GM12878 (cell line): Measurements from ENCODE around the gene CTSL. TPM values are rescaled to one million over a fixed set of nuclear protein-coding genes. Genes with fewer than 3 reads are reported as not detected.

Experiments used
- ATAC-seq: fragments of 200-7000 bp; cut with Tn5 transposase; 3 replicates; pipeline ENCODE4 v1.9.1; 2020; ENCODE audit warnings: mild to moderate bottlenecking, moderate library complexity
- BruUV-seq: library from RNA; stranded (reverse); fragments of 400-500 nt; replicated peaks from 2 replicates; lab custom pipeline; 2021; lab: Mats Ljungman, UMichigan
- CTCF ChIA-PET: fragments of 300-600 bp; sonication (Branson Sonifier 250); formaldehyde crosslinking; extraction: SDS; loops from one replicate; lab custom pipeline; 2021; ENCODE audit warnings: inconsistent platforms; lab: Yijun Ruan, JAX
- POLR2A ChIA-PET: fragments of 350-600 bp; formaldehyde crosslinking; extraction: SDS; loops from one replicate; lab custom pipeline; 2021; ENCODE audit warnings: inconsistent platforms; lab: Charles Lee
- RAD21 ChIA-PET: fragments of 300-600 bp; sonication (Branson Sonifier 250); formaldehyde crosslinking; loops from one replicate; lab custom pipeline; 2023; ENCODE audit warnings: antibody characterized with exemption; ENCODE audit not compliant: unreplicated experiment; lab: Charles Lee
- SMC1A ChIA-PET: fragments of 300-600 bp; sonication (Branson Sonifier 250); formaldehyde crosslinking; loops from one replicate; lab custom pipeline; 2023; ENCODE audit not compliant: unreplicated experiment, uncharacterized antibody; lab: Charles Lee
- DNase-seq: peaks from one replicate; pipeline ENCODE4 v3.0.0-alpha.2; 2011; ENCODE audit warnings: low read depth, low spot score
- FAIRE-seq: peaks from 3 replicates; lab custom pipeline; 2011; peaks lifted over from hg19 to GRCh38; lab: Jason Lieb, UNC
- H2AFZ ChIP-seq: 2 replicates; pipeline ENCODE4 v1.6.0; 2011; ENCODE audit warnings: low read depth, low read length, control low read depth; ENCODE audit not compliant: control insufficient read depth
- H3K27ac ChIP-seq: 2 replicates; pipeline ENCODE4 v1.5.1; 2011; ENCODE audit warnings: control low read depth; ENCODE audit not compliant: control insufficient read depth, insufficient read depth
- H3K27me3 ChIP-seq, 2 experiments: replicated peaks in 1 of 2; 2 replicates each; pipeline versions ENCODE4 v1.6.0 to v1.6.1; 2011; ENCODE audit warnings: low read length in 1 of 2; ENCODE audit not compliant: control insufficient read depth in 2 of 2, insufficient read depth in 2 of 2
- H3K36me3 ChIP-seq, 2 experiments: 2 replicates each; pipeline ENCODE4 v1.5.1; 2011; ENCODE audit warnings: low read length in 1 of 2; ENCODE audit not compliant: control insufficient read depth in 2 of 2, insufficient read depth in 2 of 2
- H3K4me1 ChIP-seq: 2 replicates; pipeline ENCODE4 v1.6.1; 2011; ENCODE audit warnings: mild to moderate bottlenecking, low read length, moderate library complexity, mixed read lengths; ENCODE audit not compliant: control insufficient read depth, insufficient read depth
- H3K4me2 ChIP-seq: 2 replicates; pipeline ENCODE4 v1.6.0; 2011; ENCODE audit warnings: control low read depth; ENCODE audit not compliant: control insufficient read depth, insufficient read depth
- H3K4me3 ChIP-seq: fragments of 200-600 bp; sonication (generic); 2 replicates; pipeline ENCODE4 v1.5.1; 2016
- H3K79me2 ChIP-seq: 2 replicates; pipeline ENCODE4 v1.6.0; 2011; ENCODE audit warnings: low read length; ENCODE audit not compliant: control insufficient read depth, insufficient read depth
- H3K9ac ChIP-seq: 2 replicates; pipeline ENCODE4 v1.8.0; 2011; ENCODE audit warnings: low read length, control low read depth, mixed read lengths; ENCODE audit not compliant: control insufficient read depth, insufficient read depth
- H3K9me3 ChIP-seq: replicated peaks from 3 replicates; pipeline ENCODE4 v1.5.1; 2011; ENCODE audit warnings: mild to moderate bottlenecking, low read length; ENCODE audit not compliant: control insufficient read depth, insufficient read depth
- H4K20me1 ChIP-seq: 2 replicates; pipeline ENCODE4 v1.6.0; 2011; ENCODE audit not compliant: control insufficient read depth, insufficient read depth
- BACH1 ChIP-seq: fragments of 450-650 bp; IDR thresholded peaks from 2 replicates; pipeline ENCODE4 v1.6.1; 2017; ENCODE audit warnings: mild to moderate bottlenecking, borderline replicate concordance
- BRCA1 ChIP-seq: IDR thresholded peaks from 2 replicates; pipeline ENCODE4 v1.6.1; 2011; ENCODE audit warnings: low read depth, low read length, improper control_type of control experiment
- CTCF ChIP-seq, 3 experiments: IDR thresholded peaks in 2 of 3; conservative IDR thresholded peaks in 1 of 3; 2 replicates each; pipeline ENCODE4 v1.5.1; 2011; ENCODE audit warnings: low read depth in 3 of 3, low read length in 3 of 3, mild to moderate bottlenecking in 3 of 3, control low read depth in 2 of 3, moderate library complexity in 2 of 3, inconsistent platforms in 1 of 3, mixed read lengths in 1 of 3; ENCODE audit not compliant: control insufficient read depth in 2 of 3, insufficient read depth in 1 of 3; ENCODE audit errors: extremely low read depth in 1 of 3
- FOXM1 ChIP-seq: IDR thresholded peaks from 2 replicates; pipeline ENCODE4 v1.6.1; 2012; ENCODE audit warnings: low read depth, mild to moderate bottlenecking, inconsistent platforms, low read length, moderate library complexity
- HDGF ChIP-seq: fragments of 450-650 bp; IDR thresholded peaks from 2 replicates; pipeline ENCODE4 v1.6.1; 2016; ENCODE audit warnings: antibody characterized with exemption
- IKZF1 ChIP-seq: fragments of 450-650 bp; conservative IDR thresholded peaks from 2 replicates; pipeline ENCODE4 v1.6.1; 2017; ENCODE audit warnings: antibody characterized with exemption, mild to moderate bottlenecking
- MAX ChIP-seq: IDR thresholded peaks from 2 replicates; pipeline ENCODE4 v1.6.1; 2012; ENCODE audit warnings: low read depth, low read length, improper control_type of control experiment
- NBN ChIP-seq: fragments of 450-650 bp; IDR thresholded peaks from 2 replicates; pipeline ENCODE4 v1.6.1; 2016
- NFXL1 ChIP-seq: fragments of 450-650 bp; IDR thresholded peaks from 2 replicates; pipeline ENCODE4 v1.6.1; 2017; ENCODE audit warnings: antibody characterized with exemption, mild to moderate bottlenecking, borderline replicate concordance
- NFYB ChIP-seq: IDR thresholded peaks from 2 replicates; pipeline ENCODE4 v1.6.1; 2011; ENCODE audit warnings: low read depth, mild to moderate bottlenecking, low read length, improper control_type of control experiment, moderate library complexity; ENCODE audit not compliant: insufficient read depth
- PAX8 ChIP-seq: fragments of 450-650 bp; IDR thresholded peaks from 2 replicates; pipeline ENCODE4 v1.6.1; 2017; ENCODE audit warnings: mild to moderate bottlenecking, moderate library complexity
- RCOR1 ChIP-seq: conservative IDR thresholded peaks from 2 replicates; pipeline ENCODE4 v1.6.1; 2012; ENCODE audit warnings: low read depth, low read length, improper control_type of control experiment
- SIX5 ChIP-seq: IDR thresholded peaks from 2 replicates; pipeline ENCODE4 v1.6.1; 2011; ENCODE audit warnings: mild to moderate bottlenecking, low read depth, low read length, moderate library complexity; ENCODE audit not compliant: severe bottlenecking
- ZNF622 ChIP-seq: fragments of 450-650 bp; IDR thresholded peaks from 2 replicates; pipeline ENCODE4 v1.6.1; 2017; ENCODE audit warnings: mild to moderate bottlenecking, inconsistent platforms
- WGBS: methylation state at CpG from one replicate; pipeline ENCODE4 v1.1.6; 2016; ENCODE audit warnings: low lambda C conversion rate; ENCODE audit not compliant: insufficient replicate concordance, insufficient coverage; ENCODE audit errors: missing lambda C conversion rate; 5-methylcytosine and 5-hydroxymethylcytosine counted together
- in situ Hi-C: fragments of 300-500 bp; cut with MboI; formaldehyde crosslinking; loops from 9 replicates; pipeline ENCODE4 v1.14.3; 2018; ENCODE audit warnings: mixed read lengths
- intact Hi-C: fragments of 100-400 bp; cut with micrococcal nuclease; formaldehyde crosslinking; loops from one replicate; pipeline ENCODE4 v1.14.2; 2022; ENCODE audit not compliant: unreplicated experiment
- polyA plus RNA-seq, 11 experiments: library from polyadenylated mRNA; depleted of rRNA in 4 of 11; unstranded in 6 of 11; stranded (reverse) in 5 of 11; fragments of >200 nt; fragmentation: Nextera tagmentation in 4 of 11; fragmentation: Illumina TruSeq in 1 of 11; extraction: Ambion mirVana in 4 of 11; extraction: Trizol in 1 of 11; gene quantifications; 1 replicate in 1 of 11; 2 replicates in 10 of 11; pipeline versions ENCODE4 v1.2.1 to v1.2.3, GENCODE V29; 2011 to 2016; ENCODE audit warnings: inconsistent platforms in 2 of 11, missing spikeins in 2 of 11, low read depth in 1 of 11
- total RNA-seq, 4 experiments: library from RNA; depleted of rRNA in 3 of 4; stranded (reverse); fragments of >200 nt in 3 of 4; fragmentation: Illumina TruSeq in 1 of 4; extraction: Trizol in 1 of 4; gene quantifications; 2 replicates each; pipeline versions ENCODE4 v1.2.1 to v1.2.3, GENCODE V29; 2013 to 2021

Gene CTSL
- total and polyA plus RNA-seq, 10 of the 15 experiments (the other 5 are each of a cell fraction or from before 2014, with no cell fraction given), result 0.24 to 0.72 TPM; not detected in 8

- TF ChIP-seq BRCA1, result no peak
- TF ChIP-seq NFXL1, result no peak
Measured at GRCh38 chr9:87766697-87767096, 40.8 kb downstream of the CTSL start (continued).

GRCh38 chr9:87770616-87771315 lies 44.8 kb downstream of the CTSL start:
- Histone ChIP-seq H3K36me3 (no peaks in the 10 kb centered on the region), H3K27me3 (no peaks in the 10 kb centered on the region; a peak in 1 of 4 replicates), H3K9me3 (no peaks in the 10 kb centered on the region), H3K79me2 (no peaks in the 10 kb centered on the region), H3K9ac (no peak overlapping the region), H3K27ac (no peak overlapping the region), H4K20me1 (no peaks in the 10 kb centered on the region), H2AFZ (no peak overlapping the region), H3K4me1 (no peaks in the 10 kb centered on the region), H3K4me2 (no peak overlapping the region), H3K4me3 (no peak overlapping the region)
- ChIA-PET CTCF (no interaction called here), SMC1A (no interaction called here), POLR2A (no interaction called here), RAD21 (no interaction called here)
- DNase-seq, result no peak
- WGBS, result 44% methylated on average over 18 of the region's 18 CpGs
- ATAC-seq, result no peak
- in situ Hi-C loops (no loop called here), intact Hi-C loops (no loop called here)
- TF ChIP-seq HDGF, result no peak
- TF ChIP-seq ZNF622, result no peak
- TF ChIP-seq IKZF1, result no peak
- TF ChIP-seq MAX, result no peak
- no peak for TF ChIP-seq BACH1
- no peak for TF ChIP-seq NFYB
- no peak for TF ChIP-seq RCOR1
- no peak for TF ChIP-seq SIX5
- TF ChIP-seq FOXM1, result no peak
- no peak for TF ChIP-seq PAX8
- TF ChIP-seq NBN, result no peak
- no peak for TF ChIP-seq CTCF (IDR thresholded peaks at IDR 0.05 in 2 of 3, conservative IDR thresholded peaks at IDR 0.05 in 1 of 3; ENCODE audit: control insufficient read depth in 2 of 3, extremely low read depth in 1 of 3, insufficient read depth in 1 of 3, low read depth in 3 of 3, low read length in 3 of 3)
- BruUV-seq, result no TSS peak
- FAIRE-seq, result no peak
